Cardiac atrium fibroblast (primary cell): ENCODE results near the gene LRRC23. TPM values are rescaled to one million over a fixed set of nuclear protein-coding genes. Genes with fewer than 3 reads are reported as not detected.

Experiments
- total RNA-seq: library from RNA; depleted of rRNA; stranded (reverse); fragments of >200 nt; gene quantifications from 2 replicates; pipeline ENCODE4 v1.2.3, GENCODE V29; 2015

Gene LRRC23
- 7.2 and 8.1 TPM in 2 replicates for total RNA-seq

GRCh38 chr12:6904280-6905276 lies at the start of gene LRRC23:
Gene LRRC23, plus strand, starts transcription at chr12:6904822. Its CDS starts 812 bp downstream, at chr12:6905634.

GRCh38 chr12:6867413-6868210 lies 37.0 kb upstream of the LRRC23 start, which contains the start of gene TPI1:
Gene TPI1, plus strand, starts transcription at chr12:6867531. Its CDS starts 36 bp downstream, at chr12:6867567.

GRCh38 chr12:6873094-6874014 lies 31.3 kb upstream of the LRRC23 start, which contains the start of gene SPSB2:
Gene SPSB2, minus strand, starts transcription at chr12:6873303. Its CDS starts 402 bp downstream, at chr12:6872901.

GRCh38 chr12:6914246-6914946 lies 9.8 kb downstream of the LRRC23 start, which contains the start of gene ENO2:
Gene ENO2, plus strand, starts transcription at chr12:6914580. Its CDS starts 1,253 bp downstream, at chr12:6915833.

GRCh38 chr12:6927379-6928021 lies 22.9 kb downstream of the LRRC23 start, which contains the start of gene ATN1:
Gene ATN1, plus strand, starts transcription at chr12:6927959. Its CDS starts 6,043 bp downstream, at chr12:6934002.

GRCh38 chr12:6943722-6944380 lies 39.2 kb downstream of the LRRC23 start, which contains the start of the genes C12orf57 and RNU7-1:
Gene C12orf57, plus strand, starts transcription at chr12:6944022. Its CDS starts 100 bp downstream, at chr12:6944122.
Gene RNU7-1, plus strand, starts transcription at chr12:6943816.

GRCh38 chr12:6950811-6951540 lies 46.4 kb downstream of the LRRC23 start, which contains the start of gene PTPN6:
Gene PTPN6, plus strand, starts transcription at chr12:6951356. Its CDS starts 157 bp downstream, at chr12:6951513.

Other genes starting within 250 kb of the LRRC23 start
- 20.8 and 26.9 TPM in 2 replicates for gene ING4, start 241.7 kb upstream of the LRRC23 start, total RNA-seq
- 25.1 and 33.4 TPM in 2 replicates for gene ZNF384, start 215.4 kb upstream of the LRRC23 start, total RNA-seq
- not detected in 2 replicates for gene PIANP, start 204.0 kb upstream of the LRRC23 start, total RNA-seq
- 85.7 and 96.7 TPM in 2 replicates for gene COPS7A, start 180.8 kb upstream of the LRRC23 start, total RNA-seq
- gene MLF2, start 151.7 kb upstream of the LRRC23 start, total RNA-seq: 194 and 295 TPM in 2 replicates
- gene PTMS, start 138.5 kb upstream of the LRRC23 start, total RNA-seq: 162 and 171 TPM in 2 replicates
- 0.16 TPM in 1 of 2 replicates, not detected in the other for gene LAG3, start 132.3 kb upstream of the LRRC23 start, total RNA-seq
- 2.6 and 2.9 TPM in 2 replicates for gene CD4, start 115.3 kb upstream of the LRRC23 start, total RNA-seq
- 2.6 and 7.0 TPM in 2 replicates for gene GPR162, start 83.0 kb upstream of the LRRC23 start, total RNA-seq
- gene P3H3, start 76.4 kb upstream of the LRRC23 start, total RNA-seq: 33.7 and 53.1 TPM in 2 replicates
- 2.5 TPM in 1 of 2 replicates, not detected in the other for gene GNB3, start 63.9 kb upstream of the LRRC23 start, total RNA-seq
- 8.3 and 16.2 TPM in 2 replicates for gene CDCA3, start 53.5 kb upstream of the LRRC23 start, total RNA-seq
- gene USP5, start 52.7 kb upstream of the LRRC23 start, total RNA-seq: 48.9 and 59.5 TPM in 2 replicates
- 2,290 and 2,319 TPM in 2 replicates for gene TPI1, start 37.3 kb upstream of the LRRC23 start, total RNA-seq
- 2.4 and 3.8 TPM in 2 replicates for gene SPSB2, start 31.5 kb upstream of the LRRC23 start, total RNA-seq
- gene ENO2, start 9.8 kb downstream of the LRRC23 start, total RNA-seq: 35.2 and 59.6 TPM in 2 replicates
- gene ATN1, start 23.1 kb downstream of the LRRC23 start, total RNA-seq: 11.5 and 19.7 TPM in 2 replicates
- not detected in 2 replicates for gene RNU7-1, start 39.0 kb downstream of the LRRC23 start, total RNA-seq
- 260 and 364 TPM in 2 replicates for gene C12orf57, start 39.2 kb downstream of the LRRC23 start, total RNA-seq
- under 0.01 TPM in 1 of 2 replicates, not detected in the other for gene PTPN6, start 46.5 kb downstream of the LRRC23 start, total RNA-seq
- 224 and 241 TPM in 2 replicates for gene PHB2, start 65.8 kb downstream of the LRRC23 start, total RNA-seq
- 20.4 and 34.0 TPM in 2 replicates for gene EMG1, start 66.1 kb downstream of the LRRC23 start, total RNA-seq
- 26.4 and 29.3 TPM in 2 replicates for gene LPCAT3, start 113.7 kb downstream of the LRRC23 start, total RNA-seq
- 143 and 352 TPM in 2 replicates for gene C1S, start 155.9 kb downstream of the LRRC23 start, total RNA-seq
- gene C1R, start 187.6 kb downstream of the LRRC23 start, total RNA-seq: 266 and 542 TPM in 2 replicates
- gene C1RL, start 204.4 kb downstream of the LRRC23 start, total RNA-seq: 37.0 and 126 TPM in 2 replicates
- gene RBP5, start 224.1 kb downstream of the LRRC23 start, total RNA-seq: not detected in 2 replicates
- 6.1 and 13.1 TPM in 2 replicates for gene CLSTN3, start 225.5 kb downstream of the LRRC23 start, total RNA-seq